NCI-H2171 treated with DMSO at 0.1 percent for 48 hours (cell line): ENCODE results near the gene SPOCK1.

Experiments
- DNase-seq: peaks from one replicate; lab custom pipeline; 2025; lab: John Stamatoyannopoulos, UW

Gene SPOCK1

GRCh38 chr5:137492331-137492730 lies 6.8 kb downstream of the SPOCK1 start:
- no peak for DNase-seq

GRCh38 chr5:137491121-137491520 lies 8.0 kb downstream of the SPOCK1 start:
- DNase-seq, result no peak

DNA sequence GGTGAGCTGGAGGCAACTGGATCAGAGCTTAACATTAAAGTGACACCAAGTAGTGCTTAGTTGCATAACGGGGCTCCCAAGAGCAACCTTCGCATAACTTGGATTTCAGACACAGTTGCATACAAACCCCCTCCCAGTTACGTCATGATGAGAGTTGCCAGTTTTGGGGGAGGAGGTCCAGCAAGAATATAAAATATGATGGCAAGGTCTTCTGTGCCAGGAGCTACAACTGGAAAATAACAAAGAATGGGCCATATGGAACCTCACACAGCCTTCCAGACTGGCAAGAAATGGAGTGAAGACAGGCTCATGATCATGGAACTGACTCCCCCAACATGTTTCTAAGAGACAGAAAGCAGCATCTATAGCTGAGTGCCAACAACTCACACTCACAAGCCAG lies 8.5 kb downstream of the SPOCK1 start:
- DNase-seq, result no peak

DNA sequence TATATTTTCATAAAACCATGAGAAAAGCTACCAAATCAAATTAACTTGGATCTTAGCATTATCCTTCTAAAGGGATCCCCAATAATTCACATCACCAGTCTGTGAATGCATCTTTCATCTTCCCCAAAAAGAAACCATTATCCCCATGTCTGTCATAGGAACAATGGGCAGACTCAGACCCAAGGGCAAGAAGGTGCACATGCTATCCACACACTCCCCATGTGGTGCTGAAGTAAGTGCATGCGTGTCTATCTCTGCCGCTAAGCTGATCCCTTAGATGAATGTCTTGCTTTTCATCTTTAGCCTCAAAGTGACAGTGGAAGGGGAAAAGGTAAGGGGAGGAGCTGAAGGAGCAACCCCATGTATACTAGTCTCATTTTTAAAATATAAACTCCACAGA lies 10.2 kb downstream of the SPOCK1 start:
- DNase-seq, result no peak

- DNase-seq, result no peak
Observed at GRCh38 chr5:137488516-137488915, 10.6 kb downstream of the SPOCK1 start.

DNA sequence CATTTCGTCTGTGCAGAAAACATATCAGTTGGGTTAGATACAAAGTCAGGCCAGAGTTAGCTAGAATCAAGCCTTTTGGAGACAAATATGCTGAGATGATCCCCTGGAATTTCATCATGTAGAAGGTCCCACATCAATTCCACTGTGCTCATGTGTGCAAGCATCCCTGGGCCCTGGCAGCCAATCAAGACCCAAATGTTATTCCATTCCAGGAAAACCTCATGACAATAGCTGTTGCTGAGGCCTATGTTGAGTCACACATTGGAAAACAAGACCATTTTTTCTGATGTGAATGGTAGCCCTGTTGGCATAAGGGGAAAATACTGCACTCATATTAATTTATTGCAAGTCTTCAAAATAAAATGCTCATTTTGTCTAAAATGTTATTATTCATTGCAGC lies 11.5 kb downstream of the SPOCK1 start:
- no peak for DNase-seq

GRCh38 chr5:137486707-137487106 lies 12.4 kb downstream of the SPOCK1 start:
- no peak for DNase-seq

DNA sequence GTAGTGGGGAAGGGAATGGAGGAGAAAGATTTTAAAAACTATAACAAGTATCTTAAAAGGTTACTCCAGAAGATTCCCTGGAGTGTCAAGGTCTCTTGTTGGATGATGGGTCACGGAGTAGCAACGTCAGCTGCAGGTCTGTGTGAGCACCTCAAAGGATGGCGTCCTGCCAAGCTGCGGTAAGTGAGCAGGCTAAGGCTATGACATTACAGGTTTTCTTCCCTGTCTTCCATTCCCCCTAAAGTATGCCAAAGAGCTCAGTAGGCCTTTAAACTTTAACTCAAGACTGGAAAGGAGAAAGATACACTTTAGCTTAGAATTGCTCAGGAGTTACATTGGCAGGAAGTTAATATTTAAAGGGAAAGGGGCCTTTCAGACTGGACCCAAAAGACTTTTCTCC lies 17.5 kb downstream of the SPOCK1 start:
- DNase-seq, result no peak

DNA sequence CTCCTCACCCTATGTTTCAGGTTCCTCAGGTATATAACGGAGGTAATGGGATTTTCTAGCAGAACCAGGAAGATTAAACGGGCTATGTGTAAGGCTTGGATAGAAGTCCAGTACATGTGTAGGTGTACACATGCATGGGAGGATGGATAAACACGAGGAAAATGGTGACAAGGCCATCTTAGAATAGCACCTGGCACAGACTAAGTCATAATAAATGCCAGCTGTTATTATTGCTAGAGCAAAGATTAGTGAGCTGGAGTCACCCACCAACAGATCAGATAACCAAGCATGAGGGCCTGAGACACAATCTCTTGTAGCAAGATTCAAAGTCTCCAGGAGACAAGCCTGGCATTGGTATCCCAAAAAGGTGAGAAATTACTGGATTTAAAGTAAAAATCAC lies 21.1 kb downstream of the SPOCK1 start:
- peak; percentile 62 for DNase-seq

DNA sequence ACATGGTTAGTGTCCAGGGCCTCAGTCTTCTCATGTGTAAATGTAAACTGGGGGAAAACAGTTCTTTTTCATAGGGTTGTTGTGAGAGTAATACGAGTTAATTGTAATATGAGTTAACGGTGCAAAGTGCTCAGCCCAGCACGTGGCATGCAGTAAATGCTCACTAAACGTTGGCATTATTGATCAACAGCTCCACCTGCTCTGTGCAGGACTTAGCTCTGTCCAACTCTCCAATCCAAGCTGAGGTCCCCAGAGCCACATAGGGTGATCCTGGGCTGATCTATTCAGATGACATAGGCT lies 28.3 kb downstream of the SPOCK1 start:
- DNase-seq, result no peak

GRCh38 chr5:137470111-137470920 lies 28.8 kb downstream of the SPOCK1 start:
- DNase-seq, result no peak

DNA sequence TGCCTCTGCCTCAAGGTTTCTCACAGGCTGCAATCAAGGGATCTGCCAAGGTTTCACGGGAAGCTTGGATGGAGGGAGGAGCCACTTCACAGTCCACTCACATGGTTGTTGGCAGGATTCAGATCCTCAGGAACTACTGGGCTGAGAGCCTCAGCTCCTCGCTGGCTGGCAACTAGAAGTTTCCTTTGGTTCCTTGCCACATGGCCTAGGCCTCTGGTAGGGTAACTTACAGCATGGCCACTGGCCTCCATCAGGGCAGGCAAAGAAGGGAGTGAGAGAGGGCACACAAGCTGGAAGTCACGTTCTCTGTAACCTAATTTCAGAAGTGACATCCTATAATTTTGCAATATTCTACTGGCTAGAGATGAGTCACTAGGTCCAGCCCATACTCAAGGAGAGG lies 32.2 kb downstream of the SPOCK1 start:
- no peak for DNase-seq

DNA sequence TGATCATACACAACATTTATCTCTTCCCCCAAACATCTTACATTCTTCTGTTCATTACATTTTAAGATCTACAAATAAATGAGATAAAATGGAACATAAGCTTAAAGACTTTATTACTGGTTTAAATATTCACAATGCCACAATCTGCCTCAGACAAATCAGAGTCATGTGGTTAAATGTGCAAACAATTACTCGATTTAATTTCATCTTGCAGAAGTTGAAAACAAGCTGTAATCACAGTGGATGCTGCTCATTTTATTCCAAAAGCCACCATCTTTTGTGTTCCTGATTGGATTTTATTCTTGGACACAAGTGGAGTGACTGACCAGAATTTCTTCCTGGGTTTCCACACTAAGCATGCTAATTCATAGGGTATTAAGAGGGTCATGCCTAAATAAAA lies 33.2 kb downstream of the SPOCK1 start:
- DNase-seq, result no peak

GRCh38 chr5:137462816-137463520 lies 36.2 kb downstream of the SPOCK1 start:
- DNase-seq, result no peak

DNA sequence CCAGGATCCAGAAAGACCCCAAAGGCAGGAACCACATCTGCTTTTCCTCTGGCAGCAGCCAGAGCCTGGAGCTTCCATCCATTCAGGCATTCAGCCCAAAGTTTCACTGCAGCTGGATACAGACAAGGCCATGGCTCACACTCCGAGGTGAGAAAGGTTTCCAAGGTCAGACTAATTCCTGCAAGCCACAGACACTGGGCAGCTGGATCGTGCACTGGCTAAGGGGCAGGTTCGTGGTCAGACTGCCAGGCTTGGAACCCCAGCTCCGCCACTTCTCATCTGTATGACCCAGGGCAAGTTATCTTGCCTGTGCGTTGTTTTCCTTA lies 36.9 kb downstream of the SPOCK1 start:
- DNase-seq, result no peak

- no peak for DNase-seq
Observed at GRCh38 chr5:137461391-137462264, 37.5 kb downstream of the SPOCK1 start.

DNA sequence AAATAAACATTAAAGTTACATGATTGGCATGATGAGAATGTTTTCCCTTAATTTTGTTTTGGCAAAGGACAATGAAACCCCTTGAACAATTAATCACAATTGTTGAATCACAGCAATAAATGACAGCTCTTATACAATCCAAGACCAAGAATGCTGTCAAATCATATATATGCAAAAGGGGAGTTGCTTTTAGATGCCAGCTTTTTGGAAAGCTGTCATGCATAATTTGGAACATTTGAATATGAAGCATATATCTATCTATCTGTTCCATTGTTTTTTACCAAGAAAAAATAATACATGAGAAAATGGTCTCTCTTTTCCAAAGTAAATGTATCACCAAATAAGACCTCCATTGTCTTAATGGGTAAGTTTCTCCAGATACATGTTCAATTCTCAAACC lies 44.5 kb downstream of the SPOCK1 start:
- no peak for DNase-seq

- no peak for DNase-seq
Observed at GRCh38 chr5:137453483-137454080, 45.5 kb downstream of the SPOCK1 start.

GRCh38 chr5:137450759-137451158 lies 48.4 kb downstream of the SPOCK1 start:
- no peak for DNase-seq

DNA sequence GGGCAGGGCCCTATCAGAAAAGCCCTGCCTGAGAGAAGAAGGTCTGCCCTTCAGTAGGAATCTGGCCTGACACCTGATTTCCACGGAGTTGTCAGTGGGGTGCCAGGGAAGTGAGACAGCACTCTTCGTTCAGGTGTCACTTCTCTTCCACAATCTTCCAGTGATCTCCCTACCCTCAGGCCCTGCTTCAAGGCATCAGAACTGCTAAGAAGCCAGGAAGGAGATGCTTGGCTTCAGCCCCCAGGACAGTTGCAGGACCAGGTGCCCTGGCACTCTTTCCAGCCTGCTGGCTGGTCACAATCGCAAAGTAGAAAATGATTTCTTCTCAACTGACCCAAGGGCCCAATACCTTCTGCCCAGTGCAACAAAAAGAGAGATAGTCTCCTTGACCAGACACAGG lies 50.3 kb downstream of the SPOCK1 start:
- no peak for DNase-seq

- no peak for DNase-seq
Observed at GRCh38 chr5:137446615-137447014, 52.5 kb downstream of the SPOCK1 start.

DNA sequence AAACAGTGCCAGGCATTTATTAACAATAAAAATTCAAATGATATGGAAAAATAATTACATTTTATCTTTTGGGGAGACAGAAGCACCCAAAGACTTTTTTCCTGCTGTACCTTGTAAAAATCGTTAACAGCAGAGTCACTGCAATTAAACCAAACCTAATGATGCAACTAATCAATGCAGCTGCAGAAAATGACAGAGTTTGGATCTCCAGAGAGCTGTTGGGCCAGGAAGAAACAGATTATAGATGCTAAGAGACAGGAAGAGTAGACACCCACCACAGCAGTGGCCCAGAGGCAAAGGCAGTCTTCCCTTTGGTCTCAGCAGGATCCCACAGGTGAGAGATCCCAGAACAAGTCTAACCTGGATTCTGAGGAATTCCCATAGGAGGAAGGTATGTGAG lies 53.0 kb downstream of the SPOCK1 start:
- no peak for DNase-seq

- no peak for DNase-seq
Observed at GRCh38 chr5:137442660-137443059, 56.5 kb downstream of the SPOCK1 start.
